GM12878 (cell line): ENCODE data around the gene COL8A2. TPM values are rescaled to one million over a fixed set of nuclear protein-coding genes. Genes with fewer than 3 reads are reported as not detected.
A peak's percentile ranks its signal among the peaks of the same experiment; 100 is the strongest.

Experiments used
- CHD2 ChIP-seq: IDR thresholded peaks from 2 replicates; pipeline ENCODE4 v1.6.1; 2011; ENCODE audit warnings: low read depth, low read length, improper control_type of control experiment, borderline replicate concordance
- HDAC2 ChIP-seq: fragments of 200-600 bp; sonication (generic); IDR thresholded peaks from 2 replicates; pipeline ENCODE4 v1.6.1; 2017
- HDGF ChIP-seq: fragments of 450-650 bp; IDR thresholded peaks from 2 replicates; pipeline ENCODE4 v1.6.1; 2016; ENCODE audit warnings: antibody characterized with exemption
- JUND ChIP-seq: IDR thresholded peaks from 2 replicates; pipeline ENCODE4 v1.6.1; 2012; ENCODE audit warnings: low read depth, mild to moderate bottlenecking, low read length, improper control_type of control experiment, moderate library complexity
- MEF2A ChIP-seq: IDR thresholded peaks from 2 replicates; pipeline ENCODE4 v1.6.1; 2011; ENCODE audit warnings: low read depth, mild to moderate bottlenecking, low read length, moderate library complexity; ENCODE audit not compliant: insufficient read depth
- MTA3 ChIP-seq: IDR thresholded peaks from 2 replicates; pipeline ENCODE4 v1.6.1; 2012; ENCODE audit warnings: low read length, inconsistent platforms, borderline replicate concordance
- MYC ChIP-seq: IDR thresholded peaks from 2 replicates; pipeline ENCODE4 v1.6.1; 2011; ENCODE audit warnings: mild to moderate bottlenecking, low read length, moderate library complexity, inconsistent platforms; ENCODE audit not compliant: insufficient read depth, insufficient replicate concordance, insufficient read length, severe bottlenecking
- NFYB ChIP-seq: IDR thresholded peaks from 2 replicates; pipeline ENCODE4 v1.6.1; 2011; ENCODE audit warnings: low read depth, mild to moderate bottlenecking, low read length, improper control_type of control experiment, moderate library complexity; ENCODE audit not compliant: insufficient read depth
- NR2C2 ChIP-seq: IDR thresholded peaks from 2 replicates; pipeline ENCODE4 v1.6.1; 2011; ENCODE audit warnings: borderline replicate concordance, low read depth; ENCODE audit not compliant: control insufficient read depth, insufficient read length
- PML ChIP-seq: IDR thresholded peaks from 2 replicates; pipeline ENCODE4 v1.6.1; 2012; ENCODE audit warnings: low read length, inconsistent platforms
- POLR2A ChIP-seq: IDR thresholded peaks from 2 replicates; pipeline ENCODE4 v1.6.1; 2011; ENCODE audit warnings: low read depth, mild to moderate bottlenecking, low read length
- RAD21 ChIP-seq: IDR thresholded peaks from 2 replicates; pipeline ENCODE4 v1.6.1; 2011; ENCODE audit warnings: mild to moderate bottlenecking, low read depth, low read length, moderate library complexity; ENCODE audit not compliant: insufficient read depth
- RB1 ChIP-seq: fragments of 450-650 bp; formaldehyde crosslinking; IDR thresholded peaks from 2 replicates; pipeline ENCODE4 v1.6.1; 2017; ENCODE audit warnings: mild to moderate bottlenecking, borderline replicate concordance
- RUNX3 ChIP-seq: IDR thresholded peaks from 2 replicates; pipeline ENCODE4 v1.6.1; 2012; ENCODE audit warnings: low read length, inconsistent platforms
- SIN3A ChIP-seq: IDR thresholded peaks from 2 replicates; pipeline ENCODE4 v1.6.1; 2012; ENCODE audit warnings: low read depth, low read length, improper control_type of control experiment
- SMARCA5 ChIP-seq: fragments of 450-650 bp; IDR thresholded peaks from 2 replicates; pipeline ENCODE4 v1.6.1; 2017; ENCODE audit warnings: mild to moderate bottlenecking
- WRNIP1 ChIP-seq: IDR thresholded peaks from 2 replicates; pipeline ENCODE4 v1.6.1; 2011; ENCODE audit warnings: low read depth, low read length, improper control_type of control experiment, borderline replicate concordance
- polyA plus RNA-seq, 11 experiments: library from polyadenylated mRNA; depleted of rRNA in 4 of 11; unstranded in 6 of 11; stranded (reverse) in 5 of 11; fragments of >200 nt; fragmentation: Nextera tagmentation in 4 of 11; fragmentation: Illumina TruSeq in 1 of 11; extraction: Ambion mirVana in 4 of 11; extraction: Trizol in 1 of 11; gene quantifications; 1 replicate in 1 of 11; 2 replicates in 10 of 11; pipeline versions ENCODE4 v1.2.1 to v1.2.3, GENCODE V29; 2011 to 2016; ENCODE audit warnings: inconsistent platforms in 2 of 11, missing spikeins in 2 of 11, low read depth in 1 of 11
- total RNA-seq, 4 experiments: library from RNA; depleted of rRNA in 3 of 4; stranded (reverse); fragments of >200 nt in 3 of 4; fragmentation: Illumina TruSeq in 1 of 4; extraction: Trizol in 1 of 4; gene quantifications; 2 replicates each; pipeline versions ENCODE4 v1.2.1 to v1.2.3, GENCODE V29; 2013 to 2021
- TF ChIP-seq, protein P1 (sequence below): fragments of 450-650 bp; IDR thresholded peaks from 2 replicates; pipeline ENCODE4 v1.6.1; 2017; ENCODE audit warnings: mild to moderate bottlenecking, moderate library complexity
- TF ChIP-seq, protein P2 (sequence below): IDR thresholded peaks from 2 replicates; pipeline ENCODE4 v1.6.1; 2011; ENCODE audit warnings: mild to moderate bottlenecking, low read depth, low read length, moderate library complexity; ENCODE audit not compliant: insufficient replicate concordance
- TF ChIP-seq, protein P3 (sequence below): fragments of 450-650 bp; IDR thresholded peaks from 2 replicates; pipeline ENCODE4 v1.6.1; 2017; ENCODE audit warnings: low read depth, mild to moderate bottlenecking, moderate library complexity

The COL8A2 gene
- total and polyA plus RNA-seq, 10 of the 15 experiments (the other 5 are each of a cell fraction or from before 2014, with no cell fraction given): 0.01 TPM; not detected in 9

DNA sequence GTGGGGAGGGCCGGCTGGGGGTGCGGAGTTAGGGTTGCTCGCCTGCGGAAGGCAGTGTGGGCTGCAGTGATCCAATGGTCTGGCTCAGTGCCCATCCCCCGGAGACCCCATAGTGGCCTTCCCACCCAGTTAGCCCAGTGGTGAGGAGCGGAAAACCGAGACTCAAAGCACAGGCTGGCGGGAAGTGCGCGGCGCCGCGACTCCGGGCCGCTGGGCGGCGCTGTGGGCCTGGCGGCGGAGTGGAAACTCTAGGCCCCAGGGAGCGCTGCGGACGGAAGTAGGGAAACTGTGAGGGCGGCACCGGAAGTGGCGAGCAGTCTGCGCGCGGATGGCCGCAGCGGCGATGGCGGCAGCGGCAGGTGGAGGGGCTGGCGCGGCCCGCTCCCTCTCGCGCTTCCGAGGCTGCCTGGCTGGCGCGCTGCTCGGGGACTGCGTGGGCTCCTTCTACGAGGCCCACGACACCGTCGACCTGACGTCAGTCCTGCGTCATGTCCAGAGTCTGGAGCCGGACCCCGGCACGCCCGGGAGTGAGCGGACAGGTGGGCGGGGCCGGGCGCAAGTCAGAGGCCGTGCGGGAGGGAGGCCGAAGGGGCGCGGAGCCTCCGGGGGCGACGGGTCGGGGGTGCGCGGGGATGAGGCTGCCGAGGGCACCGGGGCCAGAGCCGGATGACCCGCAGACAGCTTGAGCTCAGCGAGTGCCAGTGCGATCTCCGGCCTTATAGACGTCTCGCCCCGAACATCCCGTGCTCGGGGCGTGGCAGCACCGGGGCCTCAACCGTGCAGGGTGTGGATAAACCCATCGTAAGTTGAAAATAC lies 36.2 kb downstream of the COL8A2 start, which contains the start of gene ADPRS (continued):
- TF ChIP-seq, protein P1, sequence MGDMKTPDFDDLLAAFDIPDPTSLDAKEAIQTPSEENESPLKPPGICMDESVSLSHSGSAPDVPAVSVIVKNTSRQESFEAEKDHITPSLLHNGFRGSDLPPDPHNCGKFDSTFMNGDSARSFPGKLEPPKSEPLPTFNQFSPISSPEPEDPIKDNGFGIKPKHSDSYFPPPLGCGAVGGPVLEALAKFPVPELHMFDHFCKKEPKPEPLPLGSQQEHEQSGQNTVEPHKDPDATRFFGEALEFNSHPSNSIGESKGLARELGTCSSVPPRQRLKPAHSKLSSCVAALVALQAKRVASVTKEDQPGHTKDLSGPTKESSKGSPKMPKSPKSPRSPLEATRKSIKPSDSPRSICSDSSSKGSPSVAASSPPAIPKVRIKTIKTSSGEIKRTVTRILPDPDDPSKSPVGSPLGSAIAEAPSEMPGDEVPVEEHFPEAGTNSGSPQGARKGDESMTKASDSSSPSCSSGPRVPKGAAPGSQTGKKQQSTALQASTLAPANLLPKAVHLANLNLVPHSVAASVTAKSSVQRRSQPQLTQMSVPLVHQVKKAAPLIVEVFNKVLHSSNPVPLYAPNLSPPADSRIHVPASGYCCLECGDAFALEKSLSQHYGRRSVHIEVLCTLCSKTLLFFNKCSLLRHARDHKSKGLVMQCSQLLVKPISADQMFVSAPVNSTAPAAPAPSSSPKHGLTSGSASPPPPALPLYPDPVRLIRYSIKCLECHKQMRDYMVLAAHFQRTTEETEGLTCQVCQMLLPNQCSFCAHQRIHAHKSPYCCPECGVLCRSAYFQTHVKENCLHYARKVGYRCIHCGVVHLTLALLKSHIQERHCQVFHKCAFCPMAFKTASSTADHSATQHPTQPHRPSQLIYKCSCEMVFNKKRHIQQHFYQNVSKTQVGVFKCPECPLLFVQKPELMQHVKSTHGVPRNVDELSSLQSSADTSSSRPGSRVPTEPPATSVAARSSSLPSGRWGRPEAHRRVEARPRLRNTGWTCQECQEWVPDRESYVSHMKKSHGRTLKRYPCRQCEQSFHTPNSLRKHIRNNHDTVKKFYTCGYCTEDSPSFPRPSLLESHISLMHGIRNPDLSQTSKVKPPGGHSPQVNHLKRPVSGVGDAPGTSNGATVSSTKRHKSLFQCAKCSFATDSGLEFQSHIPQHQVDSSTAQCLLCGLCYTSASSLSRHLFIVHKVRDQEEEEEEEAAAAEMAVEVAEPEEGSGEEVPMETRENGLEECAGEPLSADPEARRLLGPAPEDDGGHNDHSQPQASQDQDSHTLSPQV: peak; percentile 88; the same call in 1 of the 2 replicates
- TF ChIP-seq MEF2A: peak; percentile 55; the same call in 1 of the 2 replicates
- no peak for TF ChIP-seq MTA3
- TF ChIP-seq, protein P2, sequence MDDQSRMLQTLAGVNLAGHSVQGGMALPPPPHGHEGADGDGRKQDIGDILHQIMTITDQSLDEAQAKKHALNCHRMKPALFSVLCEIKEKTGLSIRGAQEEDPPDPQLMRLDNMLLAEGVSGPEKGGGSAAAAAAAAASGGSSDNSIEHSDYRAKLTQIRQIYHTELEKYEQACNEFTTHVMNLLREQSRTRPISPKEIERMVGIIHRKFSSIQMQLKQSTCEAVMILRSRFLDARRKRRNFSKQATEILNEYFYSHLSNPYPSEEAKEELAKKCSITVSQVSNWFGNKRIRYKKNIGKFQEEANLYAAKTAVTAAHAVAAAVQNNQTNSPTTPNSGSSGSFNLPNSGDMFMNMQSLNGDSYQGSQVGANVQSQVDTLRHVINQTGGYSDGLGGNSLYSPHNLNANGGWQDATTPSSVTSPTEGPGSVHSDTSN: no peak
- 0 out of 2 replicates have a peak, but pooled peaks have one; percentile 60 for TF ChIP-seq CHD2
- no peak; the same call in 1 of the 2 replicates for TF ChIP-seq JUND
- TF ChIP-seq HDAC2: 0 out of 2 replicates have a peak, but pooled peaks have one; percentile 86
- TF ChIP-seq POLR2A: peak; percentile 99
- TF ChIP-seq RB1: peak; percentile 97
- TF ChIP-seq NR2C2: no peak
- peak; percentile 83 for TF ChIP-seq SIN3A
- TF ChIP-seq MYC: peak; percentile 73
- peak; percentile 86 for TF ChIP-seq RUNX3
- no peak for TF ChIP-seq WRNIP1
- TF ChIP-seq RAD21: peak; percentile 34; the same call in 1 of the 2 replicates
- TF ChIP-seq HDGF: no peak
- TF ChIP-seq SMARCA5: peak; percentile 97
- peak; percentile 91 for TF ChIP-seq PML
- TF ChIP-seq, protein P3, sequence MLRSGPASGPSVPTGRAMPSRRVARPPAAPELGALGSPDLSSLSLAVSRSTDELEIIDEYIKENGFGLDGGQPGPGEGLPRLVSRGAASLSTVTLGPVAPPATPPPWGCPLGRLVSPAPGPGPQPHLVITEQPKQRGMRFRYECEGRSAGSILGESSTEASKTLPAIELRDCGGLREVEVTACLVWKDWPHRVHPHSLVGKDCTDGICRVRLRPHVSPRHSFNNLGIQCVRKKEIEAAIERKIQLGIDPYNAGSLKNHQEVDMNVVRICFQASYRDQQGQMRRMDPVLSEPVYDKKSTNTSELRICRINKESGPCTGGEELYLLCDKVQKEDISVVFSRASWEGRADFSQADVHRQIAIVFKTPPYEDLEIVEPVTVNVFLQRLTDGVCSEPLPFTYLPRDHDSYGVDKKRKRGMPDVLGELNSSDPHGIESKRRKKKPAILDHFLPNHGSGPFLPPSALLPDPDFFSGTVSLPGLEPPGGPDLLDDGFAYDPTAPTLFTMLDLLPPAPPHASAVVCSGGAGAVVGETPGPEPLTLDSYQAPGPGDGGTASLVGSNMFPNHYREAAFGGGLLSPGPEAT: peak; percentile 79
- TF ChIP-seq NFYB: no peak
